OCI-LY7 (cell line): ENCODE results near the gene HGFAC.

ENCODE experiments used
- EZH2phosphoT487 ChIP-seq: fragments of 200-600 bp; sonication (generic); IDR thresholded peaks from 2 replicates; pipeline ENCODE4 v1.6.1; 2018; ENCODE audit warnings: low read depth, borderline replicate concordance, mild to moderate bottlenecking, mixed run types, antibody characterized with exemption, low read length, moderate library complexity, mixed read lengths
- TF ChIP-seq, protein P1 (sequence below): fragments of 200-600 bp; sonication (generic); conservative IDR thresholded peaks from 2 replicates; pipeline ENCODE4 v1.5.1; 2014; ENCODE audit warnings: mild to moderate bottlenecking, antibody characterized with exemption, low read length, moderate library complexity, mixed read lengths

DNA sequence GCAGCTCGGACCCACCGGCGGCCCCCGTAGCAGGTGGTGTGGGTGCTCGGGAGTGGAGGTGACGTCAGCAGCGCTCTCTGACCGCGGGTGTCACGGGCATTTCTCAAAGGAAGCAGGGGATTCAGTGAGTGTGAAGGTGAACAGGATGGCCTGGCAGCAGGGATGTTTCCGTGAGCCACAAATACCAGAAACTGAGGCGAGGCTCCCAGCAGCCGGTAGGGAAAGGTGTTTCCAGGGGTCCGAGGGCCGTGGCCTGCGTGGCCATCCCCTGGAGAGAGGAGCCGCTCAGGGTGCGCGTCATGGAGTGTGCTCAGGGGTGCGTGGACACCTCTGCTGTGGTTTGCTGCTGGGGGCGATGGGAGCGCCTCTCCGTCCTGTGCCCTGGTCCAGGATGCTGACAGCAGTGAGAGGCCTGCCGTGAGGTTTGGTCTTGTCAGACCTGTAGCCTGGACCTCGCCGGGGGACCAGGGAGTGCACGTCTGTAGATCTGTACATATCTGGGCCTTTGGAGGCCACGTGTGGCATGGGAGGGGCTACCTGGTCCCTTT, 10.2 kb upstream of the HGFAC start:
- TF ChIP-seq, protein P1, sequence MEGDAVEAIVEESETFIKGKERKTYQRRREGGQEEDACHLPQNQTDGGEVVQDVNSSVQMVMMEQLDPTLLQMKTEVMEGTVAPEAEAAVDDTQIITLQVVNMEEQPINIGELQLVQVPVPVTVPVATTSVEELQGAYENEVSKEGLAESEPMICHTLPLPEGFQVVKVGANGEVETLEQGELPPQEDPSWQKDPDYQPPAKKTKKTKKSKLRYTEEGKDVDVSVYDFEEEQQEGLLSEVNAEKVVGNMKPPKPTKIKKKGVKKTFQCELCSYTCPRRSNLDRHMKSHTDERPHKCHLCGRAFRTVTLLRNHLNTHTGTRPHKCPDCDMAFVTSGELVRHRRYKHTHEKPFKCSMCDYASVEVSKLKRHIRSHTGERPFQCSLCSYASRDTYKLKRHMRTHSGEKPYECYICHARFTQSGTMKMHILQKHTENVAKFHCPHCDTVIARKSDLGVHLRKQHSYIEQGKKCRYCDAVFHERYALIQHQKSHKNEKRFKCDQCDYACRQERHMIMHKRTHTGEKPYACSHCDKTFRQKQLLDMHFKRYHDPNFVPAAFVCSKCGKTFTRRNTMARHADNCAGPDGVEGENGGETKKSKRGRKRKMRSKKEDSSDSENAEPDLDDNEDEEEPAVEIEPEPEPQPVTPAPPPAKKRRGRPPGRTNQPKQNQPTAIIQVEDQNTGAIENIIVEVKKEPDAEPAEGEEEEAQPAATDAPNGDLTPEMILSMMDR: no peak
- TF ChIP-seq EZH2phosphoT487: no peak
